ENCODE measurements around the gene GGA1. TPM values are rescaled to one million over a fixed set of nuclear protein-coding genes. Genes with fewer than 3 reads are reported as not detected.

GGA1 gene
- total RNA-seq, 1 experiment from 2014 or later, result 89.8 TPM

DNA sequence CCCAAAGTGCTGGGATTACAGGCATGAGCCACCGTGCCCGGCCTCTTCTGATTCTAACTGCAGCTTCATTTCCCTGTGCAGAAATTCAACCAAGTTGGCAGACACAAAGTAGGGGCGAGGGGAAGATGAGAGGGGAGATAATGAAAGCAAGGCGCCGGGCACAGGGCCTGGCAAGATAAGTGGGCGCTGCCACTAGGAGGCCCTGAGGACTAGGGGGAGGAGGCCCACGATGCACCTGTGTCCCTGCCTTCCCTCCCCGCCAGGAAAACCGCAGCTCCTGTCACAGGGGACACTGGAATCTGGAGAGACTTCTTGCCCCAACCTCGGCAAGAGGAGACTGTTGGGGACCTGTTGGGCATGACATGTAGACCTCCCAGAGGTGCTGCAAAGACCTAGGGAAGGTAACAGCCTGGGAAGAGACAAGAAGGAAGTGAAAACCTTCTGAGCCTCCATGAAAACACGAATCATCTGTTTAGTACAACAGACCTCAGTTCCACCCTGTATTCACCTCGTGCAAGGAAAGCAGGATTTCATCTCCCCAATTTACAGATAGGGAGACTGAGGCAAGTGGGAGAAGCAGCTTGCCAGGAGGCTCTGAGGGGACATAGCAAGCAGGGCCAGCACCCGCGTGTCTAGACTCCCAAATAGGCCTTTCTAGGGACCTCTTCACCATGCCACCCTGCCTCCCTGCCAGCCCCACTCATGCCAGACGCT is 63.7 kb downstream of the GGA1 start:
- Mint-ChIP-seq H3K4me3 (ENCODE audit: low read depth, unreplicated experiment) (no peak overlapping the region), H3K27me3 (ENCODE audit: unreplicated experiment) (no peaks in the 10 kb centered on the region), H3K36me3 (ENCODE audit: insufficient read depth, unreplicated experiment) (peaks cover 28% of the 10 kb centered on the region), H3K4me1 (ENCODE audit: low read depth, unreplicated experiment) (no peaks in the 10 kb centered on the region), H3K9me3 (ENCODE audit: low read depth, unreplicated experiment) (no peaks in the 10 kb centered on the region), H3K27ac (ENCODE audit: unreplicated experiment) (no peak overlapping the region)
- no TSS peak for BruUV-seq (replicated peaks)
- TF ChIP-seq, protein P1, sequence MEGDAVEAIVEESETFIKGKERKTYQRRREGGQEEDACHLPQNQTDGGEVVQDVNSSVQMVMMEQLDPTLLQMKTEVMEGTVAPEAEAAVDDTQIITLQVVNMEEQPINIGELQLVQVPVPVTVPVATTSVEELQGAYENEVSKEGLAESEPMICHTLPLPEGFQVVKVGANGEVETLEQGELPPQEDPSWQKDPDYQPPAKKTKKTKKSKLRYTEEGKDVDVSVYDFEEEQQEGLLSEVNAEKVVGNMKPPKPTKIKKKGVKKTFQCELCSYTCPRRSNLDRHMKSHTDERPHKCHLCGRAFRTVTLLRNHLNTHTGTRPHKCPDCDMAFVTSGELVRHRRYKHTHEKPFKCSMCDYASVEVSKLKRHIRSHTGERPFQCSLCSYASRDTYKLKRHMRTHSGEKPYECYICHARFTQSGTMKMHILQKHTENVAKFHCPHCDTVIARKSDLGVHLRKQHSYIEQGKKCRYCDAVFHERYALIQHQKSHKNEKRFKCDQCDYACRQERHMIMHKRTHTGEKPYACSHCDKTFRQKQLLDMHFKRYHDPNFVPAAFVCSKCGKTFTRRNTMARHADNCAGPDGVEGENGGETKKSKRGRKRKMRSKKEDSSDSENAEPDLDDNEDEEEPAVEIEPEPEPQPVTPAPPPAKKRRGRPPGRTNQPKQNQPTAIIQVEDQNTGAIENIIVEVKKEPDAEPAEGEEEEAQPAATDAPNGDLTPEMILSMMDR (IDR thresholded peaks at IDR 0.05; ENCODE audit: unreplicated experiment), result no peak
- DNase-seq, result no peak
- CTCF ChIA-PET, result no interaction called here
- intact Hi-C loops (cut with micrococcal nuclease; ENCODE audit: unreplicated experiment), result no loop called here

DNA sequence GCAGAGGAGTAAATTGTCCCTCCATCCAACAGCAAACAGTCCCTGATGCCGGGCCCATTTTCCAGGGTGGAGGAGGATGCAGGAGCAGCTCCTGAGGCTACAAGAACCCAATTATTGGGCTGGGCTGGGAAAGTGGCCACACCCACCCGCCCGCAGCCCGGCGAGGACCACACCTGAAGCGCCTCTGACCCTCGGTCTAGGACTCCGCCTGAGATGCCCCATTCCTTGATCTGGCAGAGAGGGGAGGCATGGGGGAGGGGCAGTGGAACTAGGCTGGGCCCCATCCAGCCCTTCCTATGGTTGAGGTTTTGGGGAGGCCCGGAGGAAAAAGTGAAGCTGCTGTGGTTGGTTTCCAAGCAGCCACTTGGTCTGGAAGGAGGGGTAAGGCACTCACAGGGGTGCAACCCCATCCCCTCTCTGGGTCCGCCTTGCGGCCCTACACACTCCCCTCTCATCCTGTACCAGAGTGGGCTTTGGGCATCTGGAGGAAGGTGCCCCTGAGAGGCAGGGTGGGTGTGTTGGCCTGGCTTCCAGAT is 64.4 kb downstream of the GGA1 start:
- Mint-ChIP-seq H3K36me3 (ENCODE audit: insufficient read depth, unreplicated experiment) (peaks cover 30% of the 10 kb centered on the region), H3K27me3 (ENCODE audit: unreplicated experiment) (no peaks in the 10 kb centered on the region), H3K4me3 (ENCODE audit: low read depth, unreplicated experiment) (no peak overlapping the region), H3K27ac (ENCODE audit: unreplicated experiment) (no peak overlapping the region), H3K4me1 (ENCODE audit: low read depth, unreplicated experiment) (no peaks in the 10 kb centered on the region), H3K9me3 (ENCODE audit: low read depth, unreplicated experiment) (no peaks in the 10 kb centered on the region)
- no TSS peak for BruUV-seq (replicated peaks)
- intact Hi-C loops (cut with micrococcal nuclease; ENCODE audit: unreplicated experiment), result no loop called here
- CTCF ChIA-PET, result no interaction called here
- TF ChIP-seq, protein P1 (IDR thresholded peaks at IDR 0.05; ENCODE audit: unreplicated experiment), result no peak
- no peak for DNase-seq

DNA sequence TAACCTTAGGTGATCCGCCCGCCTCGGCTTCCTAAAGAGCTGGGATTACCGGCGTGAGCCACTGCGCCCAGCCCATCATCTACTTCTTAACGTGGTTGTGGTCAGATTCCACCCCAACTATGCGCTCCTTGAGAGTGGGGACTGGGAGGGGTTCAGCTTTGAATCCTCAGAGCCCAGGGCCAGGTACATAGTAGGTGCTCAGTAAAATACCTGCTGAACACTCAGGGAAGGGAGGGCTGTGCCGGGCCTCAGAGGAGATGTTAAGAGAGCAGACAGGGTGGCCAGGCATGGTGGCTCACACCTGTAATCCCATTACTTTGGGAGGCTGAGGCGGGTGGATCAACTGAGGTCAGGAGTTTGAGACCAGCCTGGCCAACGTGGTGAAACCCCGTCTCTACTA is 65.6 kb downstream of the GGA1 start:
- DNase-seq, result no peak
- Mint-ChIP-seq H3K4me3 (ENCODE audit: low read depth, unreplicated experiment) (no peak overlapping the region), H3K9me3 (ENCODE audit: low read depth, unreplicated experiment) (no peaks in the 10 kb centered on the region), H3K27ac (ENCODE audit: unreplicated experiment) (peak overlapping the region; percentile 33), H3K36me3 (ENCODE audit: insufficient read depth, unreplicated experiment) (peaks cover 31% of the 10 kb centered on the region), H3K27me3 (ENCODE audit: unreplicated experiment) (no peaks in the 10 kb centered on the region), H3K4me1 (ENCODE audit: low read depth, unreplicated experiment) (no peaks in the 10 kb centered on the region)
- BruUV-seq (replicated peaks), result no TSS peak
- CTCF ChIA-PET, result interaction anchor here (0.6 to 2.6 kb wide), 2 partner anchors 13 to 31 kb away, joined by 4 to 16 read pairs; no protein-coding TSS in a partner anchor
- intact Hi-C loops (cut with micrococcal nuclease; ENCODE audit: unreplicated experiment), result no loop called here
- TF ChIP-seq, protein P1 (IDR thresholded peaks at IDR 0.05; ENCODE audit: unreplicated experiment), result no peak

DNA sequence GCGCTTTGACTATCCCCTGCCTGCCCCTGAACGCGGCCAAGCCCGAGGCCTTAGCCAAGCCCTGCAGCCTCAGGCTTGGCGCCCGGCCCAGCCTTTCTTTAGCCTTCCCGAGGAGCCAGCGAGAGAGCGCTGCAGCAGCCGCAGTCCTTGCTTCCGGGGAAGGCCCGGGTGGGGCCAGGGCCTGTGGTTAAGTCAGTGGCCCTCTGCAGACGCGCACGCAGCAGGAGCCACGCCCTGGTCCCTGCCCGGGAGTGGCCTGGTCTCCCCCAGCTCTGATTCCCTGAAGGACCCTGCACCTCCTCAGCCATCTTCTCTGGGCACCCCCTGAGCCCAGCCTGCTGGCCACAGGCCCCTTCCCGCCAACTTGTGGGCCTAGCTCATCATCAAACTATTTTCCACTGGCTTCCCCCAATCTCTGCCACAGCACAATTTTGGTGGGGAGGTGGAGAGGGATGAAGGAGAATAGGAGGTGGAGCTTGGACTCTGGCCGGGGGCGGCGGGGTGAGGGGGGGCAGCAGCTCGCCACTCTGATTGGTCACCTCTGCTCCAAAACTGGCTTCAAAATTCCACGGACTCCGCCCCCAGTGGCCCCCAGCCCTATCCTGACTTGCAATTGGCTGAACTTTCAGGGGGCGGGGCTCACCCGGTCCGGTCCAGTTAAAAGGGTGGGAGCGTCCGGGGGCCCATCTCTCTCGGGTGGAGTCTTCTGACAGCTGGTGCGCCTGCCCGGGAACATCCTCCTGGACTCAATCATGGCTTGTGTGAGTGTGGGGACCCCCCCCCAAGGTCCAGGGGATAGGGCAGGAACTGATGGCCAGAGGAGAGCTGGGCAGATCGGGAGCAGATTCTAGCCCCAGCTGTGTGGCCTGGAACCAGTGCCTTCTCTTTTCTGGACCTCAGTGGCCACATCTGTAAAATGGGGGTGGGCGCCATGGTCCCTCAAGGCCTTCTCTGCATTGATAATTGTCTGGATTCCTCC is 66.6 kb downstream of the GGA1 start, which contains the start of gene LGALS1:
Gene LGALS1 (plus strand): TSS at position 686 of the 979 bp plus-strand sequence. CDS start 67 bp downstream, at position 753.
- BruUV-seq (replicated peaks), result no TSS peak
- intact Hi-C loops (cut with micrococcal nuclease; ENCODE audit: unreplicated experiment), result no loop called here
- H3K27ac Mint-ChIP-seq (ENCODE audit: unreplicated experiment), result peak within 1 kb of the TSS; percentile 80
- CTCF ChIA-PET, result interaction anchor here (0.5 to 2.6 kb wide), 6 partner anchors 14 to 205 kb away, joined by 3 to 16 read pairs (median 4); no protein-coding TSS in a partner anchor
- no peaks in the 10 kb centered on the region for H3K9me3 Mint-ChIP-seq (ENCODE audit: low read depth, unreplicated experiment)
- peak within 1 kb of the TSS; percentile 68 for H3K4me3 Mint-ChIP-seq (ENCODE audit: low read depth, unreplicated experiment)
- H3K27me3 Mint-ChIP-seq (ENCODE audit: unreplicated experiment), result no peaks in the 10 kb centered on the region
- DNase-seq, result peak; percentile 92
- peaks cover 38% of the 10 kb centered on the region for H3K36me3 Mint-ChIP-seq (ENCODE audit: insufficient read depth, unreplicated experiment)
- TF ChIP-seq, protein P1 (IDR thresholded peaks at IDR 0.05; ENCODE audit: unreplicated experiment), result no peak
- H3K4me1 Mint-ChIP-seq (ENCODE audit: low read depth, unreplicated experiment), result no peaks in the 10 kb centered on the region

All from Calu3 (cell line).